ENCODE data around the gene PRR14.
"Not testable (repeated sequence)": the region's sequence is repeated elsewhere in the genome, so short reads cannot be mapped to it uniquely, and the experiment has no call there.

PRR14 gene

GRCh38 chr16:30698816-30699614, 48.3 kb downstream of the PRR14 start, which contains the start of gene SRCAP:
Gene SRCAP (plus strand): TSS chr16:30699171. CDS start chr16:30700825, 1,654 bp downstream.
- FAIRE-seq (no peak), DNase-seq (ENCODE audit: insufficient read length, low spot score) (peak; percentile 81)
- peak; percentile 7; the same call in 1 of the 2 replicates for TF ChIP-seq POLR2A (IDR thresholded peaks at IDR 0.05; ENCODE audit: low read depth, low read length)

- no peak for TF ChIP-seq POLR2A (IDR thresholded peaks at IDR 0.05; ENCODE audit: low read depth, low read length)
- FAIRE-seq (no peak), DNase-seq (ENCODE audit: insufficient read length, low spot score) (no peak)
Observed at GRCh38 chr16:30699615-30700099, 48.9 kb downstream of the PRR14 start.

GRCh38 chr16:30700491-30700890, 49.7 kb downstream of the PRR14 start:
- FAIRE-seq = no peak

GRCh38 chr16:30700971-30701370, 50.2 kb downstream of the PRR14 start:
- FAIRE-seq = no peak
- TF ChIP-seq POLR2A (IDR thresholded peaks at IDR 0.05; ENCODE audit: low read depth, low read length) = no peak
- DNase-seq (ENCODE audit: insufficient read length, low spot score) = no peak

More at GRCh38 chr16:30700491-30700890, 49.7 kb downstream of the PRR14 start:
- no peak for DNase-seq (ENCODE audit: insufficient read length, low spot score)
- TF ChIP-seq POLR2A (IDR thresholded peaks at IDR 0.05; ENCODE audit: low read depth, low read length) = no peak

GRCh38 chr16:30703071-30703470, 52.3 kb downstream of the PRR14 start:
- not testable (repeated sequence) for FAIRE-seq; DNase-seq (ENCODE audit: insufficient read length, low spot score)

GRCh38 chr16:30703971-30704370, 53.2 kb downstream of the PRR14 start:
- DNase-seq (ENCODE audit: insufficient read length, low spot score) (no peak), FAIRE-seq (no peak)
- no peak for TF ChIP-seq POLR2A (IDR thresholded peaks at IDR 0.05; ENCODE audit: low read depth, low read length)
